UCSD-AML1 (cell line): ENCODE data around the gene BIRC6.
"Not testable (repeated sequence)": the region's sequence is repeated elsewhere in the genome, so short reads cannot be mapped to it uniquely, and the experiment has no call there.

Source experiments
- DNase-seq: peaks from one replicate; lab custom pipeline; 2025; ENCODE audit not compliant: unreplicated experiment; lab: John Stamatoyannopoulos, UW

Gene BIRC6

GRCh38 chr2:32504877-32505478 is 148.2 kb downstream of the BIRC6 start:
- DNase-seq, result no peak

GRCh38 chr2:32506446-32506845 is 149.6 kb downstream of the BIRC6 start:
- DNase-seq, result no peak

- DNase-seq, result no peak
These were observed 158.1 kb downstream of the BIRC6 start for GRCh38 chr2:32514946-32515345.

GRCh38 chr2:32516567-32516966 is 159.7 kb downstream of the BIRC6 start:
- DNase-seq, result no peak

- DNase-seq, result no peak
These were observed 165.9 kb downstream of the BIRC6 start for GRCh38 chr2:32522770-32523169.

- no peak for DNase-seq
These were observed 166.9 kb downstream of the BIRC6 start for GRCh38 chr2:32523686-32524085.

- DNase-seq, result no peak
These were observed 175.5 kb downstream of the BIRC6 start for GRCh38 chr2:32532341-32532740.

- no peak for DNase-seq
These were observed 176.1 kb downstream of the BIRC6 start for GRCh38 chr2:32532961-32533360.

- no peak for DNase-seq
These were observed 178.0 kb downstream of the BIRC6 start for GRCh38 chr2:32534831-32535230.

GRCh38 chr2:32538735-32539134 is 181.9 kb downstream of the BIRC6 start:
- DNase-seq, result no peak

GRCh38 chr2:32552483-32552882 is 195.7 kb downstream of the BIRC6 start:
- DNase-seq, result not testable (repeated sequence)

GRCh38 chr2:32553829-32554432 is 197.1 kb downstream of the BIRC6 start:
- DNase-seq, result no peak

- no peak for DNase-seq
These were observed 201.7 kb downstream of the BIRC6 start for GRCh38 chr2:32558492-32558891.

- DNase-seq, result no peak
These were observed 202.3 kb downstream of the BIRC6 start for GRCh38 chr2:32559136-32559535.

- no peak for DNase-seq
These were observed 206.1 kb downstream of the BIRC6 start for GRCh38 chr2:32562906-32563305.

GRCh38 chr2:32564417-32565035 is 207.7 kb downstream of the BIRC6 start:
- DNase-seq, result no peak

- DNase-seq, result no peak
These were observed 209.1 kb downstream of the BIRC6 start for GRCh38 chr2:32565902-32566301.

GRCh38 chr2:32572030-32572429 is 215.2 kb downstream of the BIRC6 start:
- no peak for DNase-seq

- no peak for DNase-seq
These were observed 215.9 kb downstream of the BIRC6 start for GRCh38 chr2:32572737-32573136.

- no peak for DNase-seq
These were observed 235.0 kb downstream of the BIRC6 start for GRCh38 chr2:32591669-32592463.

- DNase-seq, result no peak
These were observed 237.8 kb downstream of the BIRC6 start for GRCh38 chr2:32594573-32594972.

GRCh38 chr2:32611366-32611765 is 254.5 kb downstream of the BIRC6 start:
- no peak for DNase-seq
